ENCODE results near the gene OR2S2.

GRCh38 chr9:36007316-36007708 lies 49.4 kb upstream of the OR2S2 start:
- no peak for TF ChIP-seq EZH2 (IDR thresholded peaks at IDR 0.05; ENCODE audit: insufficient read depth, poor library complexity, severe bottlenecking)
- no peak for TF ChIP-seq EZH2phosphoT487 (IDR thresholded peaks at IDR 0.05; ENCODE audit: insufficient read depth, low read depth)

All from GM23248 (cell line).